Measurements from ENCODE around the gene ZDHHC24.

GRCh38 chr11:66476173-66476840, 69.5 kb downstream of the ZDHHC24 start:
- TF ChIP-seq POLR2A (IDR thresholded peaks at IDR 0.05), result no peak
- TF ChIP-seq CTCF (IDR thresholded peaks at IDR 0.05), result no peak
- no peak for TF ChIP-seq EP300 (IDR thresholded peaks at IDR 0.05)
- no peak for TF ChIP-seq POLR2AphosphoS5 (IDR thresholded peaks at IDR 0.05)
